Retina (tissue), 1 donor: Measurements from ENCODE around the gene TEDC1.

Source experiments
- DNase-seq: peaks from one replicate; pipeline ENCODE4 v3.0.0-alpha.2; 2016

TEDC1 gene

GRCh38 chr14:105486163-105486973 lies 4.7 kb upstream of the TEDC1 start, which contains the start of gene CRIP1:
Gene CRIP1, plus strand, starts transcription at chr14:105486886. Its CDS starts 374 bp downstream, at chr14:105487260.
- DNase-seq = peak; percentile 46

GRCh38 chr14:105486974-105487448 lies 4.0 kb upstream of the TEDC1 start:
- DNase-seq = peak; percentile 57

- no peak for DNase-seq
Measured at GRCh38 chr14:105487449-105487985, 3.5 kb upstream of the TEDC1 start.

- no peak for DNase-seq
Measured at GRCh38 chr14:105487986-105488777, 2.9 kb upstream of the TEDC1 start.

GRCh38 chr14:105488781-105489541 lies 2.1 kb upstream of the TEDC1 start:
- DNase-seq = no peak

- peak; percentile 91 for DNase-seq
Measured at GRCh38 chr14:105489542-105490266, 1.3 kb upstream of the TEDC1 start.

GRCh38 chr14:105490267-105490571 lies 827 bp upstream of the TEDC1 start:
- no peak for DNase-seq

- DNase-seq = no peak
Measured at GRCh38 chr14:105491366-105491973, 424 bp downstream of the TEDC1 start.

- no peak for DNase-seq
Measured at GRCh38 chr14:105492031-105492970, 1.3 kb downstream of the TEDC1 start.

GRCh38 chr14:105492971-105493871 lies 2.2 kb downstream of the TEDC1 start:
- no peak for DNase-seq

- no peak for DNase-seq
Measured at GRCh38 chr14:105493921-105494605, 3.0 kb downstream of the TEDC1 start.

- no peak for DNase-seq
Measured at GRCh38 chr14:105494606-105494929, 3.5 kb downstream of the TEDC1 start.

GRCh38 chr14:105495101-105495989 lies 4.3 kb downstream of the TEDC1 start:
- DNase-seq = no peak

- no peak for DNase-seq
Measured at GRCh38 chr14:105495990-105496830, 5.2 kb downstream of the TEDC1 start.

- no peak for DNase-seq
Measured at GRCh38 chr14:105496831-105497591, 6.0 kb downstream of the TEDC1 start.
